Measurements from ENCODE around the gene LSR.
A peak's percentile ranks its signal among the peaks of the same experiment; 100 is the strongest.

LSR gene

GRCh38 chr19:35261356-35262100, 12.7 kb downstream of the LSR start:
- no peak for TF ChIP-seq ZFX (IDR thresholded peaks at IDR 0.05; ENCODE audit: borderline replicate concordance)
- TF ChIP-seq CTCF (IDR thresholded peaks at IDR 0.05): no peak
- peak overlapping the region; percentile 98; the same call in 1 of the 2 replicates for H3K27ac ChIP-seq

- no peak for TF ChIP-seq ZFX (IDR thresholded peaks at IDR 0.05; ENCODE audit: borderline replicate concordance)
- no peak for TF ChIP-seq CTCF (IDR thresholded peaks at IDR 0.05)
- H3K27ac ChIP-seq: peak overlapping the region; percentile 98; the same call in 1 of the 2 replicates
Observed at GRCh38 chr19:35262101-35262761, 13.4 kb downstream of the LSR start.

GRCh38 chr19:35264268-35265125, 15.7 kb downstream of the LSR start:
- H3K27ac ChIP-seq: peak overlapping the region; percentile 98
- no peak for TF ChIP-seq CTCF (IDR thresholded peaks at IDR 0.05)
- TF ChIP-seq ZFX (IDR thresholded peaks at IDR 0.05; ENCODE audit: borderline replicate concordance): no peak

- TF ChIP-seq CTCF (IDR thresholded peaks at IDR 0.05) (no peak), ZFX (IDR thresholded peaks at IDR 0.05; ENCODE audit: borderline replicate concordance) (no peak)
- H3K27ac ChIP-seq: peak overlapping the region; percentile 98
Observed at GRCh38 chr19:35265126-35265899, 16.5 kb downstream of the LSR start.

GRCh38 chr19:35265900-35266519, 17.2 kb downstream of the LSR start:
- H3K27ac ChIP-seq: peak overlapping the region; percentile 98

More at GRCh38 chr19:35265900-35266519, 17.2 kb downstream of the LSR start:
- TF ChIP-seq CTCF (IDR thresholded peaks at IDR 0.05) (no peak), ZFX (IDR thresholded peaks at IDR 0.05; ENCODE audit: borderline replicate concordance) (no peak)

Measured in 22Rv1 (cell line).